SK-N-SH (cell line): ENCODE results near the gene NRG3. TPM values are rescaled to one million over a fixed set of nuclear protein-coding genes. Genes with fewer than 3 reads are reported as not detected.

ENCODE experiments used
- CTCF ChIA-PET: fragments of 300-600, 350-600 bp; formaldehyde crosslinking; extraction: SDS; loops from one replicate; lab custom pipeline; 2021; lab: Yijun Ruan, JAX
- POLR2A ChIA-PET: fragments of 350-600 bp; sonication (Branson Sonifier 250); formaldehyde crosslinking; extraction: SDS; loops from one replicate; lab custom pipeline; 2020; ENCODE audit warnings: antibody characterized with exemption, inconsistent platforms; lab: Yijun Ruan, JAX
- DNase-seq: peaks from one replicate; pipeline ENCODE4 v3.0.0; 2012
- H2AFZ ChIP-seq: fragments of 200-600 bp; sonication (generic); 2 replicates; pipeline ENCODE4 v1.8.1; 2016; ENCODE audit warnings: antibody characterized with exemption, mild to moderate bottlenecking, low read depth
- H3F3A ChIP-seq: fragments of 200-600 bp; sonication (generic); replicated peaks from 2 replicates; pipeline ENCODE3; 2016; ENCODE audit warnings: antibody characterized with exemption, mild to moderate bottlenecking; ENCODE audit not compliant: insufficient read depth
- H3K27ac ChIP-seq, 2 experiments: fragments of 200-500 bp in 1 of 2; fragments of 200-600 bp in 1 of 2; sonication (Bioruptor generic) in 1 of 2; sonication (generic), shearing (Covaris generic) in 1 of 2; 2 replicates each; pipeline versions ENCODE4 v1.5.1 to v1.6.1; 2014 to 2016; ENCODE audit warnings: low read depth in 2 of 2, inconsistent platforms in 1 of 2, low read length in 1 of 2, mild to moderate bottlenecking in 1 of 2, mixed read lengths in 1 of 2
- H3K27me3 ChIP-seq: fragments of 200-600 bp; sonication (generic), shearing (Covaris generic); 2 replicates; pipeline ENCODE4 v1.6.1; 2016; ENCODE audit warnings: mixed run types; ENCODE audit not compliant: insufficient read depth
- H3K36me3 ChIP-seq, 2 experiments: fragments of 200-500 bp in 1 of 2; fragments of 200-600 bp in 1 of 2; sonication (Bioruptor generic) in 1 of 2; sonication (generic) in 1 of 2; replicated peaks in 1 of 2; 2 replicates each; pipeline versions ENCODE3 to v1.5.1; 2014 to 2016; ENCODE audit warnings: low read length in 1 of 2, mild to moderate bottlenecking in 1 of 2; ENCODE audit not compliant: insufficient read depth in 2 of 2, control insufficient read depth in 1 of 2
- H3K4me1 ChIP-seq, 2 experiments: fragments of 200-500 bp in 1 of 2; fragments of 200-600 bp in 1 of 2; sonication (Bioruptor generic) in 1 of 2; sonication (generic), shearing (Covaris generic) in 1 of 2; 2 replicates each; pipeline versions ENCODE4 v1.5.1 to v1.6.1; 2014 to 2016; ENCODE audit warnings: low read depth in 1 of 2, low read length in 1 of 2, mixed run types in 1 of 2; ENCODE audit not compliant: insufficient read depth in 2 of 2, control insufficient read depth in 1 of 2
- H3K4me2 ChIP-seq: fragments of 200-600 bp; sonication (generic), shearing (Covaris generic); 2 replicates; pipeline ENCODE4 v1.6.1; 2017; ENCODE audit warnings: mixed run types
- H3K4me3 ChIP-seq, 2 experiments: fragments of 200-500 bp in 1 of 2; fragments of 200-600 bp in 1 of 2; sonication (Bioruptor generic) in 1 of 2; sonication (generic), shearing (Covaris generic) in 1 of 2; 2 replicates each; pipeline versions ENCODE4 v1.5.1 to v1.8.1; 2014 to 2016; ENCODE audit warnings: low read depth in 2 of 2, inconsistent platforms in 1 of 2, low read length in 1 of 2, mild to moderate bottlenecking in 1 of 2, mixed read lengths in 1 of 2, moderate library complexity in 1 of 2
- H3K79me2 ChIP-seq: fragments of 200-600 bp; sonication (generic); 2 replicates; pipeline ENCODE4 v1.8.1; 2017; ENCODE audit warnings: mild to moderate bottlenecking; ENCODE audit not compliant: insufficient read depth
- H3K9ac ChIP-seq: fragments of 200-600 bp; sonication (generic); 2 replicates; pipeline ENCODE4 v1.6.1; 2017; ENCODE audit warnings: mixed run types
- H3K9me2 ChIP-seq: fragments of 200-600 bp; sonication (generic); 2 replicates; pipeline ENCODE4 v1.6.1; 2017; ENCODE audit warnings: mixed run types
- H3K9me3 ChIP-seq: fragments of 200-600 bp; sonication (generic); 2 replicates; pipeline ENCODE4 v1.6.1; 2017; ENCODE audit warnings: mixed run types, mild to moderate bottlenecking, moderate library complexity
- H4K20me1 ChIP-seq: fragments of 200-600 bp; sonication (generic); 2 replicates; pipeline ENCODE4 v1.6.1; 2017; ENCODE audit warnings: mild to moderate bottlenecking, mixed run types; ENCODE audit not compliant: insufficient read depth
- CTCF ChIP-seq: fragments of 200-600 bp; sonication (generic); IDR thresholded peaks from 2 replicates; pipeline ENCODE4 v1.6.1; 2017; ENCODE audit warnings: antibody characterized with exemption, mild to moderate bottlenecking, moderate library complexity
- EP300 ChIP-seq, 2 experiments: IDR thresholded peaks; 2 replicates each; pipeline versions ENCODE4 v1.4.0 to v1.6.1; 2012; ENCODE audit warnings: borderline replicate concordance in 1 of 2, low read depth in 1 of 2, low read length in 1 of 2
- FOSL2 ChIP-seq: IDR thresholded peaks from 2 replicates; pipeline ENCODE4 v1.4.0; 2012; ENCODE audit warnings: low read depth, mild to moderate bottlenecking, moderate library complexity, borderline replicate concordance
- FOXJ3 ChIP-seq: sonication (generic); formaldehyde crosslinking; IDR thresholded peaks from 2 replicates; pipeline ENCODE4 v1.5.1; 2020; ENCODE audit warnings: mild to moderate bottlenecking, missing genetic modification reagents
- FOXM1 ChIP-seq: IDR thresholded peaks from 2 replicates; pipeline ENCODE4 v1.4.0; 2012; ENCODE audit warnings: low read depth, mild to moderate bottlenecking
- JUND ChIP-seq: IDR thresholded peaks from 2 replicates; pipeline ENCODE4 v1.4.0; 2012
- MAX ChIP-seq: IDR thresholded peaks from 2 replicates; pipeline ENCODE4 v1.4.0; 2012; ENCODE audit warnings: low read depth
- NFIC ChIP-seq: IDR thresholded peaks from 2 replicates; pipeline ENCODE4 v1.4.0; 2012; ENCODE audit warnings: borderline replicate concordance
- POLR2AphosphoS5 ChIP-seq: IDR thresholded peaks from 2 replicates; pipeline ENCODE4 v1.6.1; 2012; ENCODE audit warnings: low read depth, low read length
- RAD21 ChIP-seq: IDR thresholded peaks from 2 replicates; pipeline ENCODE4 v1.6.1; 2012; ENCODE audit warnings: mild to moderate bottlenecking, low read length
- RCOR1 ChIP-seq: fragments of 150-350 bp; IDR thresholded peaks from 2 replicates; pipeline ENCODE4 v1.6.1; 2017; ENCODE audit warnings: antibody characterized with exemption, low read length
- RFX5 ChIP-seq: IDR thresholded peaks from 2 replicates; pipeline ENCODE4 v1.6.1; 2012; ENCODE audit warnings: mild to moderate bottlenecking, improper control_type of control experiment, low read length
- RXRA ChIP-seq: IDR thresholded peaks from 2 replicates; pipeline ENCODE4 v1.4.0; 2012; ENCODE audit warnings: low read depth, mild to moderate bottlenecking, borderline replicate concordance
- SIN3A ChIP-seq: IDR thresholded peaks from 2 replicates; pipeline ENCODE4 v1.6.1; 2012; ENCODE audit warnings: low read depth, mild to moderate bottlenecking, low read length, moderate library complexity, borderline replicate concordance
- SMC3 ChIP-seq: IDR thresholded peaks from 2 replicates; pipeline ENCODE4 v1.6.1; 2012; ENCODE audit warnings: low read depth, low read length, improper control_type of control experiment
- TAF1 ChIP-seq: IDR thresholded peaks from 2 replicates; pipeline ENCODE4 v1.6.1; 2012; ENCODE audit warnings: low read depth, mild to moderate bottlenecking, low read length, moderate library complexity, borderline replicate concordance
- TEAD4 ChIP-seq: IDR thresholded peaks from 2 replicates; pipeline ENCODE4 v1.4.0; 2012; ENCODE audit warnings: mild to moderate bottlenecking, borderline replicate concordance; ENCODE audit not compliant: insufficient read depth
- USF1 ChIP-seq: IDR thresholded peaks from 2 replicates; pipeline ENCODE4 v1.4.0; 2012; ENCODE audit warnings: low read depth, borderline replicate concordance
- WGBS: methylation state at CpG from one replicate; pipeline ENCODE4 v1.1.6; 2017; ENCODE audit warnings: low lambda C conversion rate; 5-methylcytosine and 5-hydroxymethylcytosine counted together
- polyA plus RNA-seq, 3 experiments: library from polyadenylated mRNA; depleted of rRNA; stranded (reverse); fragments of >200 nt; gene quantifications; 2 replicates each; pipeline ENCODE4 v1.2.3, GENCODE V29; 2012

Gene NRG3
- polyA plus RNA-seq, 1 of the 3 experiments (the other 2 are of a cell fraction), result 0.03 TPM

- H3K4me2 ChIP-seq, result no peak overlapping the region
- no peak for DNase-seq
- H3K4me1 ChIP-seq, result peaks cover 0 to 3% of the 10 kb centered on the region in 2 experiments; a peak in 1 of 4 replicates
- H3F3A ChIP-seq, result no peaks in the 10 kb centered on the region
- no peak overlapping the region for H2AFZ ChIP-seq
- H3K4me3 ChIP-seq, result no peak overlapping the region
- no peak overlapping the region for H3K9ac ChIP-seq
- H3K27ac ChIP-seq, result no peak overlapping the region
- H3K9me3 ChIP-seq, result no peaks in the 10 kb centered on the region
- no peaks in the 10 kb centered on the region for H3K9me2 ChIP-seq
- no peak for TF ChIP-seq FOXJ3
- no peak for TF ChIP-seq EP300 (IDR thresholded peaks at IDR 0.05; ENCODE audit: borderline replicate concordance in 1 of 2, low read depth in 1 of 2, low read length in 1 of 2)
- no peak for TF ChIP-seq MAX
- TF ChIP-seq JUND, result no peak
- no peak for TF ChIP-seq RFX5
- no peak for TF ChIP-seq RAD21
- TF ChIP-seq RCOR1, result no peak
- no peak for TF ChIP-seq CTCF
- no peak for TF ChIP-seq SMC3
- TF ChIP-seq, all 33 proteins: peak for 0
- WGBS, result 73% methylated on average over 4 of the region's 4 CpGs
- Histone ChIP-seq H4K20me1 (no peaks in the 10 kb centered on the region), H3K36me3 (no peaks in the 10 kb centered on the region), H3K79me2 (no peaks in the 10 kb centered on the region), H3K27me3 (no peaks in the 10 kb centered on the region)
- ChIA-PET CTCF (interaction anchor here (1.1 kb wide), 1 partner anchor 10 kb away, joined by 3 read pairs; no protein-coding TSS in a partner anchor), POLR2A (no interaction called here)
These were observed 528.0 kb downstream of the NRG3 start for GRCh38 chr10:82402906-82403401.

GRCh38 chr10:82409671-82410070 lies 534.7 kb downstream of the NRG3 start:
- H3K27ac ChIP-seq, result no peak overlapping the region
- H3K4me3 ChIP-seq, result no peak overlapping the region
- ChIA-PET POLR2A (no interaction called here), CTCF (no interaction called here)
- no peak overlapping the region for H2AFZ ChIP-seq
- H3K9me2 ChIP-seq, result no peaks in the 10 kb centered on the region
- H3K79me2 ChIP-seq, result no peaks in the 10 kb centered on the region
- H4K20me1 ChIP-seq, result no peaks in the 10 kb centered on the region
- no peak overlapping the region for H3K4me2 ChIP-seq
- DNase-seq, result no peak
- H3K27me3 ChIP-seq, result no peaks in the 10 kb centered on the region
- no peaks in the 10 kb centered on the region for H3K36me3 ChIP-seq
- WGBS, result 46% methylated on average over 2 of the region's 2 CpGs
- TF ChIP-seq SIN3A, result no peak
- TF ChIP-seq USF1, result no peak
- no peak for TF ChIP-seq EP300 (IDR thresholded peaks at IDR 0.05; ENCODE audit: borderline replicate concordance in 1 of 2, low read depth in 1 of 2, low read length in 1 of 2)
- no peak for TF ChIP-seq POLR2AphosphoS5
- no peak for TF ChIP-seq FOSL2
- no peak for TF ChIP-seq JUND
- no peak for TF ChIP-seq TAF1
- no peak for TF ChIP-seq RXRA
- no peak for TF ChIP-seq FOXJ3
- no peak for TF ChIP-seq CTCF
- no peak for TF ChIP-seq TEAD4
- no peak for TF ChIP-seq RAD21
- TF ChIP-seq NFIC, result no peak
- no peak for TF ChIP-seq FOXM1
- H3K9ac ChIP-seq, result no peak overlapping the region
- H3K9me3 ChIP-seq, result no peaks in the 10 kb centered on the region
- H3F3A ChIP-seq, result no peaks in the 10 kb centered on the region
- H3K4me1 ChIP-seq, result no peaks in the 10 kb centered on the region
